Activated CD4-positive, alpha-beta T cell treated with anti-CD3 and anti-CD28 coated beads, Interleukin-2, amount 50 U/mL, for 1 hour (primary cell): ENCODE results near the gene LCLAT1.

ENCODE experiments used
- DNase-seq: peaks from one replicate; pipeline ENCODE4 v3.0.0-alpha.2; 2020

Gene LCLAT1

GRCh38 chr2:30680121-30680520 lies 233.1 kb downstream of the LCLAT1 start:
- DNase-seq = no peak

- no peak for DNase-seq
Observed at GRCh38 chr2:30681022-30681421, 234.0 kb downstream of the LCLAT1 start.

- no peak for DNase-seq
Observed at GRCh38 chr2:30683236-30683956, 236.3 kb downstream of the LCLAT1 start.

- DNase-seq = no peak
Observed at GRCh38 chr2:30684026-30684425, 237.0 kb downstream of the LCLAT1 start.

- DNase-seq = no peak
Observed at GRCh38 chr2:30684516-30684915, 237.5 kb downstream of the LCLAT1 start.

- no peak for DNase-seq
Observed at GRCh38 chr2:30684996-30685395, 237.9 kb downstream of the LCLAT1 start.

GRCh38 chr2:30686000-30686399 lies 239.0 kb downstream of the LCLAT1 start:
- DNase-seq = no peak

GRCh38 chr2:30686669-30687068 lies 239.6 kb downstream of the LCLAT1 start:
- no peak for DNase-seq

- no peak for DNase-seq
Observed at GRCh38 chr2:30688956-30689401, 241.9 kb downstream of the LCLAT1 start.

GRCh38 chr2:30689496-30690125 lies 242.6 kb downstream of the LCLAT1 start:
- DNase-seq = no peak

- DNase-seq = no peak
Observed at GRCh38 chr2:30690126-30690561, 243.1 kb downstream of the LCLAT1 start.

GRCh38 chr2:30691091-30691947 lies 244.3 kb downstream of the LCLAT1 start:
- no peak for DNase-seq

GRCh38 chr2:30691948-30692828 lies 245.1 kb downstream of the LCLAT1 start:
- no peak for DNase-seq

GRCh38 chr2:30692829-30693275 lies 245.8 kb downstream of the LCLAT1 start:
- DNase-seq = no peak
